COLO668 (cell line): ENCODE measurements around the gene RAB22A.
A peak's percentile ranks its signal among the peaks of the same experiment; 100 is the strongest.

Experiments
- DNase-seq: peaks from one replicate; lab custom pipeline; 2025; ENCODE audit not compliant: unreplicated experiment; lab: John Stamatoyannopoulos, UW

RAB22A gene

DNA sequence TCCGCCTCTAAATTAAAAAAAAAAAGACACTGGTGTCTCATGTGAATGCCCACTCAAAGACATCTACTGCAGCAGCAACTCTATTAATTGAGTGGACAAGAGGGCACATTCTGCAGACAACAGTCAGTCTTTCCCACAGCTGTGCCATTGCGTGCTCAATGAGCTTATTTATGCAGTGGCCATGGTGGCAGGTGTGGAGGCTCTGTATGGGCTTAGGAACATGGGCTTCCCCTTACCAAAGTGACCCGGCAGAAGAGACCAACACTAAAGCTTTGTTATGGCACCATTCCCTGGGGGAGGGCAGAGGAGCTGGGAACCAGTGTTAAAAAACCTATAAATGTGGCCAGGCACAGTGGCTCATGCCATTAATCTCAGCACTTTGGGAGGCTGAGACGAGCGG lies 75.3 kb downstream of the RAB22A start:
- DNase-seq = no peak

DNA sequence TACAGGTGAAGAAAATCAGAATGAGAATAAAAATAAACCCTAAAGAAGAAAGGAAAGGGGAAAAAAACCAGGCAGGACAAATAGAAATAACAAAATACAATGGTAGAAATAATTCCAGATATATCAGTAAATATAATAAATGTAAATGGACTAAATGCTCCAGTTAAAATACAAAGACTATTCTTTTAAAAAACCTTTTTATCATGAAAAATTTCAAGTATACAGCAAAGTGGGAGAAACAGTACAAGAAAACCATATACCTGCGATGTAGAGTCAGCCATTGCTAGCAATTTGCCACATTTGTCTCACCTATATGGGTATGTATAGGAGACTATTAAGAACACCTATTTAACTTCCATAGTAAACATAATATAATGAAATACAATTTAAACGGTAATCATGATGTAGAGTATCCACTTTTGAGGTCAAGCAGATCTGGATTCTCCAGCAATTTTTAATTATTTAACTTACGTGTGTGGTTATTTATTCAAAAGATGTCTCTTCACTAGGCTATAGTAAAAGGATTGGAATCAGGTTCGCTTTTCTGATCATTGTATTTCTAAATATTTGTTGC lies 78.6 kb downstream of the RAB22A start:
- DNase-seq = no peak

DNA sequence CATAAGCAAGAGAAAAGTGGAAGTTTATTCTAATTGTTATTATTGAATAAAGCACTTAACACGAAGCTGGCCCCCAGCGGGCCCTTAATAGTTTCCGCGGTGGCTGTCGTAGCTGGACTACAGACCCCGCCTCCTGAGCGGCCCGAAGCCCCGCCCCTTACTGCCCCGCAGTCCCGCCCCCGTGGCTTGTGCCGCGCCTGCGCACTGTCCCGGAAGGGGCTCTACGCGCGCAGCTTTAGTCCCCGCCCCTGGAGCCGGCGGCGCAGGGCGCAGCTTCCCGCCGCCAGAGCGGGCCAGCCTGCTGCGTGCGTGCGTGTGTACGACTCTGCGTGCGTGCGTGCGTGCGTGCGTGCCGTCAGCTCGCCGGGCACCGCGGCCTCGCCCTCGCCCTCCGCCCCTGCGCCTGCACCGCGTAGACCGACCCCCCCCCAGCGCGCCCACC lies 79.4 kb downstream of the RAB22A start, which contains the start of gene VAPB:
VAPB (plus strand) TSS at position 348 of the 442 bp plus-strand sequence. CDS start 231 bp downstream, outside the sequence.
- DNase-seq = peak; percentile 98

DNA sequence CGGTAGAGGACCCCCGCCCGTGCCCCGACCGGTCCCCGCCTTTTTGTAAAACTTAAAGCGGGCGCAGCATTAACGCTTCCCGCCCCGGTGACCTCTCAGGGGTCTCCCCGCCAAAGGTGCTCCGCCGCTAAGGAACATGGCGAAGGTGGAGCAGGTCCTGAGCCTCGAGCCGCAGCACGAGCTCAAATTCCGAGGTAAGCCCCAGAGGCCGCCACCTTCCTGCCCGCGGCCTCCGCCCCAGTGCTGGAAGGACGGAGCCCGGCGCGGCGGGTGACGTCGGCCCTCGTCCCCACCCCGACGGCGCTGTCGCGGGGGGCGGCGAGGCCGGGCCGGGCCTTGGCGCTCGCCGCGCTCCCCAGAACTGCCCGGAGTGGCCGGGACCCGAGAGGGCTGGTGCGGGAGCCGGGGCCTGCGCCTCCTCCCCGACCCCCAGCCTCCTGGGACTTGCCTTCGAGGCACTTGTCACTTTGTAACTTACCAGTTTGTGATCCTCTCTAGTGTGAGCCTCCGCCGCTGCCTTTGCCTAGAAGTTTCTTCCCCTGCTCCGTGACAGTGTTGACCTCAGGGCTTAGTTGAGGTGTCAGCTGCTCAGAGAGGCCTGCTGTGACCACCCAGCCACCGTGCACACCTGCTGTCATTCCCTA lies 79.9 kb downstream of the RAB22A start:
- DNase-seq = peak; percentile 70

DNA sequence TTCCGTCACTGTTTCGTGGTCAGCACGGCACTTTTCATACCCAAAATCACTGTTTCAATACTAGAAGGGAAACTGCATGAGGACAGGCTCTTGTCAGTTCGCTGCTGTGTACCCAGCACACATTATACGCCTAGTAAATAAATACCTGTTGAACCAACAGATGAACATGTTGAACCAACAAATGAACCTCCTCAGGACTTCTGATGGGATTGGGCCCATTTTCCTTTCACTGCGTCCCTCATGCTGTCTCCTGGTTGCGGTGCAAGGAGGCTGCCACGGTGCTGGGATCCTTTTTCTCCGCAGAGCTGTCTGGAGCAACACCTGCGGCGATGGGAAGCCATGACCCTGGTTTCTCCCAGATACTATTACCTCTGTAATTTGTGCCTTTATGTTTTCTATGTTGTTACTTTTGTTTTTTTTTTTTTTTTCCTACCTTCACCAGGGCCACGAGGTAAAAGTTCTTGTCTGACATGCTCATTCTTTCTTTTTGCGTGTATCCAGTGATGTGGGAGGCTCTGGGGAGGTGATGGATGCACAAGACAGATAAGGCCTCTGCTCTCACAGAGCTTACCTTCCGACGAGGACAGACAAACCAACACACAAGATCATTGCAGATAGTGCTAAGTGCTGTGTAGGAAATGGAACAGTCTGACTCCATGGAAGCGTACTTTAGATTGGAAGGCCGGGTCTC lies 80.6 kb downstream of the RAB22A start:
- DNase-seq = no peak

DNA sequence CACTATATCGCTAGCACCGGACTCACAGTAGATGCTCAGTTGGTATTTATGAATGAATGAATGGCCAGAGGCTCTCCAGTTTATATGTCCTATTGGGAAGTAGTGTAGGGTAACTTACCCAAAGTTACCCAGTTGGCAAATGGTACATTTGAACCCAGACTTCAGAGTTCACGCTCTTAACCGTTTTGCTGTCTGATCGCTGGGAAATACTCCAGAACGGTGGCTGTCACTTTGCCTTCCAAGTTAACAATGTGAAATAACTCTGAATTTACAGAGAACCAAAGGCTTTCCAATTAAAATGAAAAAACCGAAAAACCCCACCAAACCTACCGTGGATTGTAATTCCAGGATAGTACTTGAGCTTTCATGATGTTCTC lies 81.1 kb downstream of the RAB22A start:
- DNase-seq = no peak

DNA sequence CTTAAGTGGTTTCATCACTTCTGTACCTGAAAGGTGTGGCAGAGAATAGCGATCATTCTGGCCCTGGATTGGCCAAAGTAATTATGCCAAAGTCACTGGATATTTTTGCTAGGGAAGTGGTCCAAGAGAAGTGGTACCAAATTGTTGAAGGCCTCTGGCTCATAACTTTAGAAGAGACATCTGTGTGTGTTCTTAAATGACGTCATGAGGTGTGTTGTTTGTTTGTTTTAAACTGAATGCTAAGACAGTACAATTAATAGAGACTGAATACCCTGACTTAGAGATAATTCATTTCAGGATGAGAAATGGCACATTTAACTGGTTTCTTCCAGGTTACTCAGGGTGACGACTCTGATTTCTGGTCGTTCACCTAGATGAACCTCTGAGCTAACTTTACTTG lies 82.8 kb downstream of the RAB22A start:
- DNase-seq = no peak

DNA sequence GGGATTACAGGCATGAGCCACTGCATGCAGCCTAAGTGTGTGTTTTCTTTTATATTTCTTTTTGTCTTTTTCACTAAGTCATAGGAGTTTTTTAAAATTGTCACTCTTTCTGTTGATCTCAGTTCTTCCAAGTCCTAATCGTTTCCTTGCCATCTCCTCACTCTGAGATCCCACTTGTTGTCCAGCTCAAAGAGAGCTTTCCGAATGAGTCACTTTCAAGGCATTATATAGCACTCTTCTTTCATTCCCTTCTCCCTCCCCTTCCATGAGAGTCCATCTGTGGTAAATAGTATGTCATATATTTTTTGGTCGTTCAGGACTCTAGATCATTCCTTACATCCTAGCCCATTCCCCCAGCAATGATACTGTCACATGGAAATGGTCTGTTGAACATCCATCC lies 83.8 kb downstream of the RAB22A start:
- no peak for DNase-seq

DNA sequence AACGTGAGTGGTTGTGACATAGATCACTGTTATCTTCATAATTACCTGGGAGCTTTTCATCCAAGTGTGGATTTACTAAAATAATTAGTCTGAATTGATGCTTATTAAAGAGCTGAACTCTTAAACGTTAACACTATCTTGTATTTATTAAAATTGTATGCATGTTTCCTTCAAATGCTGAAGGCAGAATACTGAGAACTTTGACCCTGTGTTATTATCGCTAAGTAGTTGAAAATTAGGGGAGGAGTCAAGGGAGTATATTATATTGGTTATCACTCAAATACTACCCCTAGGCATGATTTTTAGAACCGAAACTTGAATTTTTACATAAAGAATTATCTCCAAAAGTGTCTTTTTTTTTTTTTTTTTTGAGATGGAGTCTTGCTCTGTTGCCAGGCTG lies 85.3 kb downstream of the RAB22A start:
- no peak for DNase-seq

DNA sequence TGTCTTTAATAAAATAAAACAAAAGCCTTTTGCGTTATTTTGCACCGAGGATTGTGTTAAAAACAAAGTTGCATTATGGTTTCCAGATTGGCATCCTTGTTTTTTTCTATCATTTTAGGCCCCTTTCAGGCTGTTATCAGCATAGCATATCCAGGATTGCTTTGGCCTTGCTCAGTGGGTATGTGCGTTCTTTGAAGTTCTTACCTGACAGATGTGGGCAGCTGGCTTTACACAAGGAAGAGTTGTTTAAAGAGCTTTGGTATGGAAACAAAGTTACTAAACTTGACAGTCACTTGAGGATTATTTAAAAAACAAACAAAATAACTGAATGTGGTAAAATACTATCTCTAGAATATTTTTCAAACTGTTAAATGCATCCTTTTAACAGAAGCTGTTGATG lies 86.1 kb downstream of the RAB22A start:
- no peak for DNase-seq

DNA sequence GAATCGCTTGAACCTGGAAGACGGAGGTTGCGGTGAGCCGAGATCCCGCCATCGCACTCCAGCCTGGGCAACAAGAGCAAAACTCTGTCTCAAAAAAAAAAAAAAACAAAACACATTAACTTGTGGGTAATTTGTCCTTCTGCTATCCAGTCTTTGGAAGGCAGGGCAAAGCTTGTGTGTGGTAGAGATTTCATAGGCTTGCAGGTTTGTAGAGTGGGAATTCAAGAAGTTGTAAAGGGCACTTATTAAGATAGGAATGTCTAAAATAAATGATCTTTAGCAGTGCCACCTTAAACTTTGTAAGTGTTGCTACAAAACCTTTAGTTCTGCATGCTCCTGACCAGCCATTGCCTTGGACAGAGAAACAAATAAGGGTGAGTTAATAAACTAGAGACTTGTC lies 87.9 kb downstream of the RAB22A start:
- DNase-seq = no peak

DNA sequence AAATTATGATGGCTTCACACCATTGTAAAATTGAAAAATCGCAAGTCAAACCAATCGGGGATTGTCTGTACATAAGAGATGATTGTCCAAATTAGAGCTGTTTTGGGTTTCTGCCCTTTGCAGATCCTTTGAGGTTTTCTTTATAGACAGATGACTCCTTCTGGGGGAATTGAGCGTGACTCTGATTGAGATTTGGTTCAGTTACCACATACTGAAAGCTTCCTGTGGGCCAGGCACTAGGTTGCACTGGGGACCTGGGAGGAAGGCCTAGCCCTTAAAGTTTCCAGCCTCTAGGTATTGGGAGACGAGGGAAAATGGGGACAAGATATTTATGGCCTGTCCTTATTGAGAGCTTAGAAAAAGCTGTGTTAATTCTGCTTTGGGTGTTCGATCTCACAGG lies 88.7 kb downstream of the RAB22A start:
- no peak for DNase-seq

DNA sequence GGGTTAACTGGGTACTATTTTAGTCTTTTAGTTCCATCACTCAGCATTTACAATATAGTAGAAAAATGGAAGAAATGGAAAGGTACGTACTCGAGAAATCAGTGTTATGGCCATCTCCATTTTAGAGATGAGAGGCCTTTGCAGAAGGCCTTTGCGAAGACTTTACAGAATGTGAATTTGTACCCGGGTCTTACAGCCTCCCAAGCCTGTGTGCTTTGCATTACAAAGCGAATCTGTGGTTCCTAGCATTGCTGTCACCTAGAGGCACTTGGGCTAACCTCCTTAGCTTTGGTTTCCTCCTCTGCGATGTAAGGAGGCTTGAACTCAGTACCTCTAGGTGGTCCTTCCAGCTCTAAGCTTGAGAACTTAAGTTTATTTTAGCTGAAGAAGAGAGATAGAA lies 90.4 kb downstream of the RAB22A start:
- no peak for DNase-seq

DNA sequence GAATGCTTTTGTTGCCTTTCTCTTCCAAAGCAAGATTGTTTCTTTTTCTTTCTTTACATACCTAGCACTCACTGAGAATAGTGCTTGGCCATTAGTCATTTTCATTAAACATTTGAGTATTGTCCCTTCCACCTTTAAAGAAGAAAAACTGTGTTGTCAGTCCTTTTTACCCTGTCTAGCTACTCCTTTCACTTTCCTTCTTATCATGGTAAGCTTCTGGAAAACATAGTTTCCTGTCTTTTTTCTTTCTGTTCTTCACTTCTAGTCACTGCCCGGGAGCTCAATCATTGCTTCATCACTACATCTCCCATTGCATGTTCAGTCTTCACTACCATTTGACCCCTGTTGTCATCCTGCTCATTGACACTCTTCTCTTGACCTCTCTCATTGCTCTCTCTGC lies 91.6 kb downstream of the RAB22A start:
- no peak for DNase-seq

DNA sequence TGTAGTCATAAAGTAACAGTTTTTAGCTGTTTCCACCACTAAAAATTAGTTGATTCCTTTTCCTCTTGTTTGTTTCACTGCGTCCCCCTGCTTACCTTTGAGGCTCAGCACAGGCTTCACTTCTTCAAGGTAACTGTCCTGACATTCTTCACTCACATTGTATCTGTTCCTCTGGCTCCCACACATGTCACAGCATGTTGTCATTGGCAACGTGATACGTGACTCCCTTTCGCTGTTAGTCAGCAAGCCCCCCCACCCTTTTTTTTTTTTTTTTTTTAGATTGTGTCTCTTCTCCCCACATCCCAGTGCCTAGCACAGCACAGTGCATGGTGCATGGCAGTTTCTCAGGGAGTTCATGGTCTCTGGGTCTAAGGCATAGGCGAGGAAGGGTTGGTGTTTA lies 92.8 kb downstream of the RAB22A start:
- DNase-seq = no peak

DNA sequence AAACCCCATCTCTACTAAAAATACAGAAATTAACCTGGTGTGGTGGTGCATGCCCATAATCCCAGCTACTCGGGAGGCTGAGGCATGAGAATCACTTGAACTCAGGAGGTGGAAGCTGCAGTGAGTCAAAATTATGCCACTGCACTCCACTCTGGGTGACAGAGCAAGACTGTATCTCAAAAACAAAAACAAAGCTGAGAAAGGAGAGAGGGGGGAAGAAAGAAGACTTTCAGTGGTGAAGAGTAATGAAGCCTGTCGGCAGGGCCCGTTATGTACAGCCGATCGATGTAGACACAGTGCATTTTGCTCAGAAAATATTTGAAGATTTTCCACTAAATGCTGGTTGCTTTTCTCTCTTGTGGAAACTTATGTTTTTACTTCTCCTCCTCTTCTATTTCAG lies 93.3 kb downstream of the RAB22A start:
- no peak for DNase-seq

DNA sequence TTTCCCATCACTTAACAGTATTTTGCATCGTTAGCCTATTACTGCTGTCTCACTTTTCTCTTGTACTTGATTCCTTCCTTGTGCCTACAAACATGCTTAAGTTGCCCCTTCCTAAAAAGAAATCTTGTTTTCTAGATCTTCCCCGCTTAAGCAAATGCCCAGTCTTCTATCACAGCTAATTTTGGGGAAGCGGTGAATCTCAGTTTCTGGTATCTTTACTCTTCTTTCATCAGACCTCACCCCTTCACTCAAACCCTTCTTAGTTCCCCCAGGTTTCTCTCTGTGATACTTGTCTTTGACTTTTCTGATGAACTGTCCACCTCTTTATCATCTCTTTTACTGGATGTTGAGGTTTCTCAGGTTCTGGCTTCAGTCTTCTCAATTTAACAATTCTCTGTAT lies 93.8 kb downstream of the RAB22A start:
- DNase-seq = no peak

DNA sequence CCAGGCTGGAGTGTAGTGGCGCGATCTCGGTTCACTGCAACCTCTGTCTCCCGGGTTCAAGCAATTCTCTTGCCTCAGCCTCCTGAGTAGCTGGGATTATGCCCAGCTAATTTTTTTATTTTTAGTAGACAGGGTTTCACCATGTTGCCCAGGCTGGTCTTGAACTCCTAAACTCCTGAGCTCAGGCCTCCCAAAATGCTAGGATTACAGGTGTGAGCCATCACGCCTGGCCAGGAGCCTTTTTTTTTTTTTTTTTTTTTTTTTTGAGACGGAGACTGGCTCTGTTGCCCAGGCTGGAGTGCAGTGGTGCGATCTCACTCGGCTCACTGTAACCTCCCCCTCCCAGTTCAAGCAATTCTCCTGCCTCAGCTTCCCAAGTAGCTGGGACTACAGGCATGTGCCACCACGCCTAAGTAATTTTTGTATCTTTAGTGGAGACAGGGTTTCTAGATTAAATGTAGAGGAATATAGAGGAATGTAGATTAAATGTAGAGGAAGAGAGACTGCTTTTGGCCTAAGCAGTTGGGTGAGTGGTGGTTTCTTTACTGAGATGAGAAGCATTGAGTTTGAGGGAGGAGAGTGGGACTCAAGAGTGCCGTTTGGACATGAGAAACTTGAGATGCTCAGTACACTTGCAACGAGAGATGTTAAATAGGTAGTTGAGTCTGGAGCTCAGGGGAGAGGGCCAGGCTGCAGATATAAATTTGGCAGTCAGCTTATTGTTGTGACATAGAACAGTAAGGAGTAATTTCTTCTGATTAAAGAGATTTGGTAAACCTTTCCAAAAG lies 96.2 kb downstream of the RAB22A start:
- DNase-seq = no peak

DNA sequence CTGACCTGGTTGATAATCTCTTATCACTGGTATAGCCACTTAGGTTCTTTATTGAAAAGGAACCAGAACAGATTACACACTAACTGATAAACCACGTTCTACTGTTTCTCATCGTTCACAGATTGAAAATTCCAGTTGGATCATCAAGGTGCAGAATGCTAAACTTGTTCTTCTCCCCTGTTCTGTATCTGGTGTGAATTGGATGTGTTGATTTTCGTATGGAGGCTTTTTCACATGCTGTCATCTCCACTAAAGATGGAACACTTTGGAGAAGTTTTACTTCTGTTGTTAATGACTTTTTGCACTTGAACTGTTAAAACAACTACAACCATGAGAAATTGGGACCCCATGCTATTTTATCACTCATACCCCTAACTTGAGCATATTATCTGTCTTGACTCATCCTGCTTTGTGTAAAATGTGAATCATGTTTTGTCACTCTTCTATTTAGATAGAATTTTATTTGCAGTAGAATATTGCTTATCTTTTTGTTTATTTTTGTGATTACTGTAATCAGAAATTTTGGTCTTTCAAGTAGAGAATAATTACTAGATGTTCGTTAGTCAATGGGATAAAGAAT lies 97.0 kb downstream of the RAB22A start:
- DNase-seq = no peak

DNA sequence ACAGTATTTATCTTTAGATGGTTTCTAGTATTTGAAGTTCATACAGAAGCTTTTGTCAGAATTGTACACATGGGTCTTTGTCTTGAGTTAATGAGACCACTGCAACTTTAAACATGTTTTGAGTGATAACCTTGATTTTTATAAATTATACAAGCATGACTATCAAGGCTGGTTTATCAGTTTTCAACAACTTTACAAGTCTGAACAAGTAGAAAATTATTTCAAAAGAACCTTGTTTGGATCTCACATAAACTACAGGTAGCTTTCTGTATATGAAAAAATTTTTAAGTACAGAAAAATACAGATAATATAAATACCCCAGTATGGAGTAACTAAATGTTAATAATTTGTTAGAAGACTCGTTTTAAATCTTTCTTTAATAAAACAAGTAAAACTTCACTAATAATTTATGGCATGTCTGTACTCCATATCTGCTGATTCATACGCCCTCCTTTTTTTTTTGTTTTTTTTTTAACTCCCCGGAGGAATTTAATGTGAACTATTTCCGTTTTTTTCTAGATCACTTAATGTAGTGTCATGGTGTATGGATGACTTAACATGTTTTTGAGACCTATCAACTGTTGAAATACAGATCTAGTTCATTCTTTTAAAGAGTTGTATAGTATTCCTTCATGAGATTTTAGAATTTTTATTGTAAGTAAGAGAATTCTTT lies 97.8 kb downstream of the RAB22A start:
- DNase-seq = no peak
